HepG2 (cell line): Measurements from ENCODE around the gene SLC24A4. TPM values are rescaled to one million over a fixed set of nuclear protein-coding genes. Genes with fewer than 3 reads are reported as not detected.
A peak's percentile ranks its signal among the peaks of the same experiment; 100 is the strongest.

Experiments
- ATAC-seq: fragments of 200-7000 bp; cut with Tn5 transposase; 3 replicates; pipeline ENCODE4 v1.9.1; 2020; ENCODE audit warnings: mild to moderate bottlenecking, moderate library complexity
- BruUV-seq: library from RNA; stranded (reverse); fragments of 400-500 nt; replicated peaks from 2 replicates; lab custom pipeline; 2021; lab: Mats Ljungman, UMichigan
- CTCF ChIA-PET: fragments of 300-600 bp; formaldehyde crosslinking; extraction: SDS; loops from one replicate; lab custom pipeline; 2021; ENCODE audit warnings: low total read pairs, inconsistent platforms, low intra/inter-chr PET ratio; lab: Yijun Ruan, JAX
- POLR2A ChIA-PET: fragments of 350-600 bp; sonication (Branson Sonifier 250); formaldehyde crosslinking; loops from one replicate; lab custom pipeline; 2020; ENCODE audit warnings: antibody characterized with exemption, inconsistent platforms; lab: Yijun Ruan, JAX
- DNase-seq: peaks from one replicate; pipeline ENCODE4 v3.0.0-alpha.2; 2015; ENCODE audit warnings: low spot score
- FAIRE-seq: peaks from 3 replicates; lab custom pipeline; 2011; peaks lifted over from hg19 to GRCh38; lab: Jason Lieb, UNC
- H2AFZ ChIP-seq: one replicate; pipeline ENCODE4 v1.6.1; 2011; ENCODE audit warnings: low read length, inconsistent platforms
- H3K27ac ChIP-seq: fragments of 300-600 bp; 3 replicates; pipeline ENCODE4 v1.8.0; 2011; ENCODE audit warnings: mixed run types, mild to moderate bottlenecking, mixed read lengths, low read length, inconsistent platforms; ENCODE audit not compliant: insufficient read depth; ENCODE audit errors: extremely low read length
- H3K27me3 ChIP-seq, 2 experiments: fragments of 200-600 bp in 1 of 2; 2 replicates in 1 of 2; 3 replicates in 1 of 2; pipeline versions ENCODE4 v1.6.0 to v1.8.0; 2011; ENCODE audit warnings: low read length in 2 of 2, mild to moderate bottlenecking in 2 of 2, moderate library complexity in 2 of 2, inconsistent platforms in 1 of 2; ENCODE audit not compliant: insufficient read depth in 2 of 2, control insufficient read depth in 1 of 2
- H3K36me3 ChIP-seq, 2 experiments: fragments of 200-600 bp in 1 of 2; replicated peaks in 1 of 2; 2 replicates in 1 of 2; 3 replicates in 1 of 2; pipeline versions ENCODE4 v1.5.1 to v1.8.0; 2011; ENCODE audit warnings: low read length in 2 of 2, inconsistent platforms in 1 of 2; ENCODE audit not compliant: insufficient read depth in 2 of 2, control insufficient read depth in 1 of 2
- H3K4me1 ChIP-seq: 2 replicates; pipeline ENCODE4 v1.5.1; 2012; ENCODE audit warnings: low read length, inconsistent platforms; ENCODE audit not compliant: insufficient read depth
- H3K4me2 ChIP-seq: 2 replicates; pipeline ENCODE4 v1.6.0; 2011; ENCODE audit warnings: low read depth, low read length, inconsistent platforms
- H3K4me3 ChIP-seq, 3 experiments: fragments of 200-600 bp in 1 of 3; sonication (generic), shearing (Covaris generic) in 1 of 3; replicated peaks in 1 of 3; 2 replicates each; pipeline ENCODE4 v1.5.1; 2011 to 2016; ENCODE audit warnings: low read length in 3 of 3, inconsistent platforms in 2 of 3, low read depth in 2 of 3, mild to moderate bottlenecking in 2 of 3, control low read depth in 1 of 3, mixed read lengths in 1 of 3; ENCODE audit not compliant: insufficient read depth in 1 of 3
- H3K79me2 ChIP-seq: one replicate; pipeline ENCODE4 v1.6.1; 2011; ENCODE audit warnings: low read length, inconsistent platforms; ENCODE audit not compliant: insufficient read depth
- H3K9ac ChIP-seq: 2 replicates; pipeline ENCODE4 v1.6.0; 2011; ENCODE audit warnings: mild to moderate bottlenecking, low read depth, low read length, inconsistent platforms; ENCODE audit not compliant: insufficient read depth
- H3K9me3 ChIP-seq: 2 replicates; pipeline ENCODE4 v1.5.1; 2012; ENCODE audit warnings: mild to moderate bottlenecking, low read length
- H4K20me1 ChIP-seq: 2 replicates; pipeline ENCODE4 v1.6.0; 2011; ENCODE audit warnings: inconsistent platforms, mild to moderate bottlenecking, low read length, moderate library complexity; ENCODE audit not compliant: insufficient read depth
- ATM ChIP-seq: fragments of 450-650 bp; IDR thresholded peaks from 2 replicates; pipeline ENCODE4 v1.7.1; 2017; ENCODE audit warnings: mild to moderate bottlenecking, borderline replicate concordance
- CREB1 ChIP-seq, 2 experiments: fragments of 450-650 bp in 1 of 2; IDR thresholded peaks; 2 replicates each; pipeline ENCODE4 v1.6.1; 2016 to 2017; ENCODE audit warnings: control low read depth in 1 of 2, mild to moderate bottlenecking in 1 of 2, missing compliant biosample characterization in 1 of 2, missing genetic modification characterization in 1 of 2
- ETV6 ChIP-seq: sonication (generic); formaldehyde crosslinking; conservative IDR thresholded peaks from 2 replicates; pipeline ENCODE4 v1.4.0; 2020; ENCODE audit warnings: missing genetic modification reagents
- NR2C2 ChIP-seq: sonication (generic); formaldehyde crosslinking; IDR thresholded peaks from 2 replicates; pipeline ENCODE4 v1.4.0; 2020; ENCODE audit warnings: missing genetic modification reagents, mild to moderate bottlenecking, moderate library complexity, borderline replicate concordance
- THAP11 ChIP-seq: IDR thresholded peaks from 2 replicates; pipeline ENCODE4 v1.6.1; 2016; ENCODE audit warnings: missing biosample characterization, missing genetic modification reagents
- ZNF543 ChIP-seq: sonication (generic); formaldehyde crosslinking; IDR thresholded peaks from 2 replicates; pipeline ENCODE4 v1.4.0; 2020; ENCODE audit warnings: mild to moderate bottlenecking, missing genetic modification reagents
- ZNF629 ChIP-seq: sonication (generic); formaldehyde crosslinking; conservative IDR thresholded peaks from 2 replicates; pipeline ENCODE4 v1.5.0; 2020; ENCODE audit warnings: missing genetic modification reagents
- WGBS: methylation state at CpG from one replicate; pipeline ENCODE4 v1.1.6; 2017; ENCODE audit warnings: low lambda C conversion rate; 5-methylcytosine and 5-hydroxymethylcytosine counted together
- in situ Hi-C: cut with HindIII; loops from 2 replicates; pipeline ENCODE4 v1.10.0; 2017; ENCODE audit warnings: low pct_unique_long_range_greater_than_20kb; ENCODE audit not compliant: extremely low pct_ligation_motif_present
- intact Hi-C: fragments of 100-400 bp; cut with micrococcal nuclease; formaldehyde crosslinking; loops from one replicate; pipeline ENCODE4 v1.10.0; 2022; ENCODE audit not compliant: unreplicated experiment
- polyA plus RNA-seq, 8 experiments: library from polyadenylated mRNA; depleted of rRNA in 3 of 8; stranded (reverse) in 7 of 8; unstranded in 1 of 8; fragments of >200 nt; fragmentation: Illumina TruSeq in 4 of 8; extraction: Trizol in 4 of 8; gene quantifications; 2 replicates each; pipeline versions ENCODE4 v1.2.1 to v1.2.3, GENCODE V29; 2011 to 2016; ENCODE audit warnings: low read depth in 4 of 8, missing spikeins in 1 of 8, mixed read lengths in 1 of 8; ENCODE audit not compliant: insufficient read depth in 1 of 8
- total RNA-seq, 5 experiments: library from RNA; depleted of rRNA; stranded (reverse); fragments of >200 nt; fragmentation: Illumina TruSeq; extraction: Trizol; gene quantifications; 2 replicates each; pipeline ENCODE4 v1.2.3, GENCODE V29; 2016; ENCODE audit warnings: low read depth in 1 of 5

The SLC24A4 gene
- total and polyA plus RNA-seq, 2 of the 13 experiments (the other 11 are each of a cell fraction or from before 2014, with no cell fraction given): not detected

DNA sequence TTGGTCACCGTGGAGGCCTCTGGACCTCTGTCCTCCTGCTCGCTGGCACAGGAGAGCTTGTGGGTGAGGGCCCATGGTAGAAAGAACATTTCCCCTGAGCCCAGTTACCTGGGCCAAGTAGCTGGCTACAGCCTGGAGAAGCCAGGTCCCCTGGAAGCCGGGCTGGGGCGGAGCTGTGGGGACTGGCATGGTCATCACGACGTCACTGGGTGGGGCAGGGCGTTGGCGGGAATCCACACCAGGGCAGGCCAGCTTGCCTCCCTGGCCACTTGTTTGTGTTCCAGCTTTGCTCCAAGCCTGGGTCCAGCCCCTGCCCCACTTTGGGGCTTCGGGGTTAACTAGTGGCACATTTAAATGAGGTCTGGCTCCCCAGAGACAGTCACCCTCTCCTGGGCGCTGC lies 35.0 kb upstream of the SLC24A4 start:
- no peaks in the 10 kb centered on the region for H3K9me3 ChIP-seq

GRCh38 chr14:92288994-92289660 lies 33.8 kb upstream of the SLC24A4 start:
- H3K27me3 ChIP-seq: peaks cover 0 to 32% of the 10 kb centered on the region in 2 experiments; a peak in 3 of 5 replicates
- no peaks in the 10 kb centered on the region for H3K79me2 ChIP-seq
- no TSS peak for BruUV-seq
- ATAC-seq: no peak
- DNase-seq: no peak
- POLR2A ChIA-PET: no interaction called here
- H3K4me1 ChIP-seq: no peaks in the 10 kb centered on the region
- H3K36me3 ChIP-seq: no peaks in the 10 kb centered on the region
- intact Hi-C loops: no loop called here
- no peak overlapping the region for H3K4me2 ChIP-seq
- no peak overlapping the region for H3K9ac ChIP-seq
- H3K4me3 ChIP-seq: no peak overlapping the region
- H3K27ac ChIP-seq: no peak overlapping the region
- WGBS: 15% methylated on average over 9 of the region's 9 CpGs
- TF ChIP-seq ETV6 (CRISPR knock-in tag) (no peak), NR2C2 (no peak), ZNF629 (no peak), THAP11 (CRISPR knock-in tag) (no peak)
- TF ChIP-seq, all 625 proteins: peak for 0
- in situ Hi-C loops: no loop called here
- FAIRE-seq: no peak
- Histone ChIP-seq H4K20me1 (no peaks in the 10 kb centered on the region), H3K9me3 (no peaks in the 10 kb centered on the region), H2AFZ (no peak overlapping the region)
- CTCF ChIA-PET: no interaction called here

More for the DNA sequence above, 35.0 kb upstream of the SLC24A4 start:
- intact Hi-C loops (no loop called here), in situ Hi-C loops (no loop called here)
- Histone ChIP-seq H2AFZ (no peak overlapping the region), H3K4me3 (no peak overlapping the region), H3K9ac (no peak overlapping the region), H3K27me3 (peaks cover 0 to 22% of the 10 kb centered on the region in 2 experiments; a peak in 3 of 5 replicates), H3K4me1 (no peaks in the 10 kb centered on the region), H3K79me2 (no peaks in the 10 kb centered on the region), H3K4me2 (no peak overlapping the region), H3K27ac (no peak overlapping the region), H3K36me3 (no peaks in the 10 kb centered on the region), H4K20me1 (no peaks in the 10 kb centered on the region)
- BruUV-seq: no TSS peak
- FAIRE-seq (no peak), ATAC-seq (no peak), DNase-seq (no peak)
- ChIA-PET CTCF (no interaction called here), POLR2A (no interaction called here)
- TF ChIP-seq ATM: no peak
- TF ChIP-seq ZNF543 (CRISPR knock-in tag): no peak
- TF ChIP-seq CREB1 (IDR thresholded peaks at IDR 0.05): peak; percentile 17; the same call in 1 of the 2 replicates
- no peak for TF ChIP-seq CREB1 (CRISPR knock-in tag; IDR thresholded peaks at IDR 0.05)
- WGBS: 69% methylated on average over 2 of the region's 10 CpGs
